Fibroblast of mammary gland (primary cell): ENCODE data around the gene SCT.

ENCODE experiments used
- DNase-seq: peaks from one replicate; pipeline ENCODE4 v3.0.0-alpha.2; 2010; ENCODE audit warnings: low read depth
- H3K4me3 ChIP-seq: 2 replicates; pipeline ENCODE4 v1.5.1; 2011; ENCODE audit warnings: low read depth, mild to moderate bottlenecking, low read length, moderate library complexity; ENCODE audit not compliant: control insufficient read depth
- CTCF ChIP-seq: conservative IDR thresholded peaks from 2 replicates; pipeline ENCODE4 v1.5.1; 2011; ENCODE audit warnings: low read depth, low read length, inconsistent platforms; ENCODE audit not compliant: control insufficient read depth, insufficient read depth

SCT gene

GRCh38 chr11:621838-622237 lies 5.1 kb downstream of the SCT start:
- no peak for DNase-seq
- TF ChIP-seq CTCF = no peak
- H3K4me3 ChIP-seq = no peak overlapping the region

- no peak overlapping the region for H3K4me3 ChIP-seq
- no peak for TF ChIP-seq CTCF
- DNase-seq = no peak
These were observed 5.8 kb downstream of the SCT start for GRCh38 chr11:620935-621814.

- H3K4me3 ChIP-seq = no peak overlapping the region
- DNase-seq = no peak
- TF ChIP-seq CTCF = no peak
These were observed 6.8 kb downstream of the SCT start for GRCh38 chr11:620201-620600.

GRCh38 chr11:619628-620050 lies 7.3 kb downstream of the SCT start:
- no peak overlapping the region for H3K4me3 ChIP-seq
- no peak for DNase-seq
- TF ChIP-seq CTCF = no peak

GRCh38 chr11:618856-619627 lies 7.9 kb downstream of the SCT start:
- no peak for DNase-seq
- H3K4me3 ChIP-seq = no peak overlapping the region
- no peak for TF ChIP-seq CTCF

- no peak overlapping the region for H3K4me3 ChIP-seq
- DNase-seq = no peak
- TF ChIP-seq CTCF = no peak
These were observed 8.9 kb downstream of the SCT start for GRCh38 chr11:617912-618682.
